HG03045 (cell line): ENCODE results near the gene PLEKHJ1.

Experiments used
- ATAC-seq: cut with Tn5 transposase; IDR thresholded peaks from one replicate; pipeline ENCODE4 v1.9.1; 2021; ENCODE audit warnings: mild to moderate bottlenecking, moderate library complexity; ENCODE audit not compliant: unreplicated experiment

PLEKHJ1 gene

DNA sequence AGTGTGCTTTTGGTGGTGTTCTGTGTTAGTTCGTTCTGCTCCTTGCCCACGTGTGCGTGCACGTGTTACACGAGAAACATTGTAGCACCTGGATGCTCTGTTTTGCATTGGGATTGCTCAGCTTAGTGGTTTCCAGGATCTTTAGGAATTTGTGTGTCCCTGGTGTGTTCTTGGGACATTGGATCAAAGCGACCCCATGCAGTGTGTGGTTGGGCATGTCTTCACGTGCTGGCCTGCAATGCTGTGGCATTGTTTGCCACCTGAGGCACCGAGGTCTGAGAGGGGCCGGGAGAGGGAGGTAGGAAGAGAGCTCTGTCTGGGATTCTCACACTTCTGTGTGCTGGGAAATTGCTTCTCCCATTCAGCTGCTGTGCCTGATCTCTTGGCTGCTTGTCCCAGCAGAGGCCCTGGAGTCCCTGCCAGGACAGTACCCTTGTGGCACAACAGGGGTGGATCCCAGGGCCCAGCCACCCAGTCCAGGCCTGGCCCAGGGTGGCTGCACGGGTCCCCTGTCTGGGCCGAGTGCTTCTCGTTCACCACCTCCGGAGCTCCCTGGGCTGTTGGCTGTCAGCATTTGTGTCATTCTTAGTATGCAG is 11.3 kb downstream of the PLEKHJ1 start:
- no peak for ATAC-seq

DNA sequence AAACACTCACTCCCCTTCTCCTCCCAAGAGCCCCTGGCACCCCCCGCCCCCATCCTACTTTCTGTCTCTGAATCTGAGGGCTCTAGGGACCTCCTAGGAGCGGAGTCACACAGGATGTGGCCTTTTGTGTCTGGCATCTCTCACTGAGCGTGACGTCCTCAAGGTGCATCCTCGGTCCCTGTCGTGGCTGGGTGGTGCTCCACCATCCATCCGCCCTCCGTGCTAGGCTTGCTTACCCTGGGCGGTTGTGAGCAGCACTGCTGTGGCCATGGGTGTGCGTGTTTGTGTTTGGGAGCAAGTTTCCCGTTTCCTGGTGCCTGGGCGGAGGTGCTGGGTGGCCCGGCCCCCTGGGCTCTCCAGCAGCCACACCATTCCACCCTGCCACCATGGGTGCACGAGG is 12.2 kb downstream of the PLEKHJ1 start:
- ATAC-seq, result no peak

- no peak for ATAC-seq
These were observed 12.7 kb downstream of the PLEKHJ1 start for GRCh38 chr19:2223391-2223790.

GRCh38 chr19:2221918-2222317 is 14.2 kb downstream of the PLEKHJ1 start:
- ATAC-seq, result no peak

DNA sequence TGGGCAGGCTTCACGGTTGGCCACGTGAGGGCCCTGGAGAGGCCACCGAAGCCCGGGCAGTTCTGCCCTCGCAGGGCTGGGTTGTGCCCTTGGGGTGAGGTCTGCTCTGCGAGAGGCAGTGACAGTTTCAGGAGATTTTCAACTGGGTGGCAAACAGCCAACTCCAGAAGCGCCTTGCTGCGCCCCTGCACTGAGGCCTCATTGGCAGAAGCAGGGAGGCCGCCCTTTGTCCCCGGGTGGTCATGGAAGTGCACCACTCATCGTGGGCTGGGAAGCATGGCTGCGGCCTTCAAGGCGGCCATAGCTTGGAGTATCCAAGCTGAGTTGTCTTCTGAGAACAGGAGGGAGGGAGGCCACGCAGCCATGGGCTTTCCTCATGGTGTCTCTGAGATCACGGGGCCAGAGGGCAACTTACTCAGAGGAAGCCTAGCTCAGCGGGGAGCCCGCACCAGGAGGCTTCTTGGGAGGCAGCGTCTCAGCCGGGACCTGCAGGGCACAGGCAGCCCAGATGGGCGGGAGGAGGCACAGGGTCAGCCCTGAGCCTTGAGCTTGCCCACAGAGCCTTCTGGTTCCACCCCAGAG is 14.8 kb downstream of the PLEKHJ1 start:
- no peak for ATAC-seq

DNA sequence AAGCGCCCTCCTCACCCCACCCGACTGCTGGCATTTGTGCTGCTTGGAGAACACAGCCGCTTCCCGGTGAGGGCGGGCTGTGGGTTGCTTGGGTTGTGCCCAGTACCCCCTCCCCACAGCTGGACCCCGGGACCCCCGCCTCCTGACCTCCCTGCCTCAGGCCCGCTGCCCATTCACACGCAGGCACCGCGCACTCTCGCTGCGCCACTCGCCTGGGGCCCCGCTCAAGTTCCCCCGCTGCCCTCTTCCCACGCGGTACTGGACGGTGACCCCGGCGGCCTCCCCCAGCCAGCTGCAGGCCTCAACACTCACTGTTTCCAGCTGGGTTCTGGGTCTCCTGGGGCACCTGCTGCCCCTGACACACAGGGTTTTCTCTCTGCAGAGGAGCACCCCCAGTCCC is 16.4 kb downstream of the PLEKHJ1 start:
- no peak for ATAC-seq

GRCh38 chr19:2217591-2217990 is 18.5 kb downstream of the PLEKHJ1 start:
- ATAC-seq, result no peak

DNA sequence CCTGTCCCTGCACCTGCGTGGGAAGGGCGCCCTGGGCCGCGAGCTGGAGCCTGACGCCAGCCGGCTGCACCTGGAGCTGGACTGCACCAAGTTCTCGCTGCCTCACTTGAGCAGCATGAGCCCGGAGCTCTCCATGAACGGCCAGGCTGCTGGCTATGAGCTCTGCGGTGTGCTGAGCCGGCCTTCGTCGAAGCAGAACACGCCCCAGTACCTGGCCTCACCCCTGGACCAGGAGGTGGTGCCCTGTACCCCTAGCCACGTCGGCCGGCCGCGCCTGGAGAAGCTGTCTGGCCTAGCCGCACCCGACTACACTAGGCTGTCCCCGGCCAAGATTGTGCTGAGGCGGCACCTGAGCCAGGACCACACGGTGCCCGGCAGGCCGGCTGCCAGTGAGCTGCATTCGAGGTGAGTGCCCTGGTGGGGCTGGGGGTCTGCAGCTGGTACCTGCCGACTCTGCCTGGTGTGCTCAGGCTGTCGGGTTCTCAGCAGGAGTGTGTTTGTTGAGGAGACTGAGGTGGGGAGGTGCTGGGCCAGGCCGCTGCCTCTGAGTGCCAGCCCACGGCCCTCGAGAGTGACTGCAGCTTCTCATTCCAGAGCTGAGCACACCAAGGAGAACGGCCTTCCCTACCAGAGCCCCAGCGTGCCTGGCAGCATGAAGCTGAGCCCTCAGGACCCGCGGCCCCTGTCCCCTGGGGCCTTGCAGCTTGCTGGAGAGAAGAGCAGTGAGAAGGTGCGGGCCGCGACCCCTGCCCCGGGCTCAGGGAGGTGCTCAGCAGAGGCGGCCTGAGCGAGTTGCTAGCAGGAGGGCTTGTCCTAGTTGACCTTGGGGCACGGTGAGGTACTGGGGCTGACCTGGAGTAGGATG is 19.5 kb downstream of the PLEKHJ1 start:
- no peak for ATAC-seq

DNA sequence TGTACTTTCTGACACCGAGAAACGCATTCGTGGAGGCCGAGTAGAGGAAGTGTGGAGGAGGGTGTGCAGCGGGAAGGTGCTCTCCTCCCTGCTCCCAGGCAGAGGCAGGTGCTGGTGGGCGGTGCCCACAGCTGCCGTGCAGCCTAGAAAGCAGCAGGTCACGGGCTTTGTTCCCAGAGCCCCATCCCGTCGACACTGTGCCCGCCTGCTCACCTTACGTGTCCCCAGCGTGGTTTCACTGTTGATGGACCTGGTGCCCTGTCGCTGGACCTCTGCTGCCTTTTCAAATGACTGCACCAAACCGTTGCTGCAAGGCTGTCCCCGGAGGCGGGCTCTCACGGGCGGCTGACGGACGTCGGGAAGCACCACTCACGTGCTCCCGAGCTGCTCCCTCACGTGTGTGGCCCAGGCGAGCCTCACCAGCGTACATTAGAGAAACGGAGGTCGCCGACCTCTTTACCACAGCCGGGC is 20.8 kb downstream of the PLEKHJ1 start:
- no peak for ATAC-seq

GRCh38 chr19:2214251-2214650 is 21.9 kb downstream of the PLEKHJ1 start:
- ATAC-seq, result no peak

DNA sequence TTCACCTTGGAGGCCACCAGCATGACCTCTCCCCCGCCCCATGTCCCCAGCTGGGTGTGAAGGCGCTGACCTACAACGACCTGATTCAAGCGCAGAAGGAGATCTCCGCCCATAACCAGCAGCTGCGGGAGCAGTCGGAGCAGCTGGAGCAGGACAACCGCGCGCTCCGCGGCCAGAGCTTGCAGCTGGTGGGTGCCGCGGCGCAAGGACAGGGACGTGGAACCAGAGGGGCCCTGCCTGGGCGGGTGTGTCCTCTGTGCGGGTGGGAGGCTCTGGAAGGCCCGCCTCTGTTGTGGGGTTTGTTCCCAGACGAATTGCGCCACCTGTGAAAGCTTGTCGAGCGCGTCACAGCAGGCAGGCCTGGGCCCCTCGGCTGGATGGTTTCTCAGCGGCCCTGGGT is 22.3 kb downstream of the PLEKHJ1 start:
- no peak for ATAC-seq

GRCh38 chr19:2212861-2213711 is 23.0 kb downstream of the PLEKHJ1 start:
- no peak for ATAC-seq

GRCh38 chr19:2210987-2211740 is 25.0 kb downstream of the PLEKHJ1 start:
- no peak for ATAC-seq

- ATAC-seq, result no peak
These were observed 25.9 kb downstream of the PLEKHJ1 start for GRCh38 chr19:2210206-2210605.

- ATAC-seq, result no peak
These were observed 26.7 kb downstream of the PLEKHJ1 start for GRCh38 chr19:2209408-2209807.

- ATAC-seq, result no peak
These were observed 27.2 kb downstream of the PLEKHJ1 start for GRCh38 chr19:2208975-2209374.

GRCh38 chr19:2207991-2208860 is 27.9 kb downstream of the PLEKHJ1 start:
- ATAC-seq, result no peak

DNA sequence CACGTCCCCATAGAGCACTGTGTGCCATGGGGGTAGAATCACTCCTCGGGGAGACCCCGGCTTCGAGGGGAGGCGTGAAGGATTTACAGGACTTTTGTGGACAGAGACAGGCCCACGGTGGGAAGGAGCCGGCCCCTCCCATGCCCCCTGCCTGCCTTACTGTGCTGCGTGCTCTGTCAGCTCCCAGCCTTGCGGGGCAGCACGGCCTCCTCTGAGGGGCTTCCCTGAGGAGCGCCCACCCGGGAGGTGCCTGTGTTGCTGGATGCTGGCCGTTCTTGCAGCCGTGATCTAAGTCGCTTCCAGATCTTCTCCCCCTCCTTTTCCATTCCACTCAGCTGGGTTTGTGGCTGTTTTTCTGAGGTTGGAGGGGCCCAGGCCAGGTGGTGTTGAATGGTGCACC is 29.1 kb downstream of the PLEKHJ1 start:
- no peak for ATAC-seq

GRCh38 chr19:2202366-2202765 is 33.8 kb downstream of the PLEKHJ1 start:
- no peak for ATAC-seq
